Activated naive CD8-positive, alpha-beta T cell treated with anti-CD3 and anti-CD28 coated beads, Interleukin-2, amount 10 ng/mL, durations not matched to agents 7 days and 5 days (primary cell): Measurements from ENCODE around the gene FHIT. TPM values are rescaled to one million over a fixed set of nuclear protein-coding genes. Genes with fewer than 3 reads are reported as not detected.

ENCODE experiments used
- ATAC-seq: fragments of 150-1000 bp; cut with Tn5 transposase; one replicate; pipeline ENCODE4 v1.10.0; 2021; ENCODE audit warnings: low read depth, moderate library complexity
- POLR2A ChIA-PET: fragments of 350-600 bp; sonication (Branson Sonifier 250); formaldehyde crosslinking; loops from one replicate; lab custom pipeline; 2021; ENCODE audit warnings: antibody characterized with exemption; lab: Charles Lee
- DNase-seq: peaks from one replicate; pipeline ENCODE4 v3.0.0; 2021
- H3K27ac Mint-ChIP-seq: one replicate; pipeline ENCODE4 v1.8.0; 2022; ENCODE audit warnings: mild to moderate bottlenecking, mixed read lengths
- H3K27me3 Mint-ChIP-seq: one replicate; pipeline ENCODE4 v1.8.0; 2022; ENCODE audit warnings: mild to moderate bottlenecking, moderate library complexity, mixed read lengths
- H3K36me3 Mint-ChIP-seq: one replicate; pipeline ENCODE4 v1.8.0; 2021; ENCODE audit warnings: mild to moderate bottlenecking, mixed read lengths
- H3K4me1 Mint-ChIP-seq: one replicate; pipeline ENCODE4 v1.8.0; 2021; ENCODE audit warnings: mixed read lengths
- H3K4me3 Mint-ChIP-seq: one replicate; pipeline ENCODE4 v1.8.0; 2022; ENCODE audit warnings: mild to moderate bottlenecking, moderate library complexity, mixed read lengths
- H3K9me3 Mint-ChIP-seq: one replicate; pipeline ENCODE4 v1.8.0; 2021; ENCODE audit warnings: mixed read lengths
- total RNA-seq, 2 experiments: library from RNA; stranded (reverse); gene quantifications; one replicate each; pipeline ENCODE4 v1.2.3, GENCODE V29; 2021

FHIT gene
- total RNA-seq, 2 experiments from 2014 or later, result 3.7 to 5.8 TPM

DNA sequence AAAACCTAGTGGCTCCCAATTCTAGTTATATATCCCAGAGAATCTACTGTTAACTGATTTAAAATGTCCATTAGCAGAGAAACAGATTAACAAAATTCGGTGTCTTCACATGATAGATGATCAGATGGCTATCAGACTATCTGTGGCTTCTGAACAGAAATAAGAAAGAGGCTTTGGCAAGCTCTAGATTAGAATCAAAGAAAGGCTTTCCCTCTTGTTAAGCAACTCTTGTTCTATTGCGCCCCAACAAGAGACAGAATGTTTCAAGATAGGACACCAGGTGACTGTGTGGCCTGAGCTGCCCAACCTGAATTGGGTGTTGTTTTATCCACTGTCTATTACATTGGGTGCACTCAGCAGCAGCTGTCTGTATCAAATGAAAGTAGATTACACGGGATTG lies 483.7 kb downstream of the FHIT start:
- H3K9me3 Mint-ChIP-seq, result no peaks in the 10 kb centered on the region
- no peak overlapping the region for H3K27ac Mint-ChIP-seq
- H3K36me3 Mint-ChIP-seq, result no peaks in the 10 kb centered on the region
- DNase-seq, result no peak
- POLR2A ChIA-PET, result no interaction called here
- H3K4me1 Mint-ChIP-seq, result no peaks in the 10 kb centered on the region
- no peaks in the 10 kb centered on the region for H3K27me3 Mint-ChIP-seq
- ATAC-seq, result no peak
- no peak overlapping the region for H3K4me3 Mint-ChIP-seq

- Mint-ChIP-seq H3K4me1 (no peaks in the 10 kb centered on the region), H3K36me3 (no peaks in the 10 kb centered on the region), H3K4me3 (no peak overlapping the region), H3K9me3 (no peaks in the 10 kb centered on the region), H3K27me3 (no peaks in the 10 kb centered on the region), H3K27ac (no peak overlapping the region)
- ATAC-seq (no peak), DNase-seq (no peak)
- POLR2A ChIA-PET, result no interaction called here
These were observed 485.5 kb downstream of the FHIT start for GRCh38 chr3:60765776-60766175.

DNA sequence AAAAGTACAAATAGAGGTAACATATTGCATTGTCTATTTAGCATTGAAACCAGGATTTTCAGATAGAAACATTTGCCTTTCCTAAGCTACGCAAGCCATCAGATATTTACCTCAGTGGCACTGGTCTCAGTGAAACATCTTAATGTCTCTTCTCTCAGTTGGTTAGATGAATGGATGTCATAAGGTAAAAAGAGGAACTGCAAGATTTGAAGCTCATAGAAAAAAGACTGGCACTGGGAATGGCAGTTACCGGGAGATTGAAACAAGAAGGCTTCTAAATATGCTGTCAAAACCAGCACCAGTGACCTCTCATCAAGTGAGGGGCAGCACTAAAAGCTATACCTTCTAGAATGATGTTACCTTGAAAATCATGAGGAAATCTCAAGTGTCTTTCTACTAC lies 486.4 kb downstream of the FHIT start:
- peaks cover 2% of the 10 kb centered on the region for H3K4me1 Mint-ChIP-seq
- POLR2A ChIA-PET, result no interaction called here
- DNase-seq (no peak), ATAC-seq (no peak)
- no peaks in the 10 kb centered on the region for H3K36me3 Mint-ChIP-seq
- no peaks in the 10 kb centered on the region for H3K9me3 Mint-ChIP-seq
- H3K4me3 Mint-ChIP-seq, result no peak overlapping the region
- H3K27ac Mint-ChIP-seq, result no peak overlapping the region
- H3K27me3 Mint-ChIP-seq, result no peaks in the 10 kb centered on the region

- POLR2A ChIA-PET, result no interaction called here
- Mint-ChIP-seq H3K27me3 (no peaks in the 10 kb centered on the region), H3K9me3 (peaks cover 6% of the 10 kb centered on the region), H3K27ac (no peak overlapping the region), H3K4me1 (peaks cover 10% of the 10 kb centered on the region), H3K36me3 (no peaks in the 10 kb centered on the region), H3K4me3 (no peak overlapping the region)
- ATAC-seq, result no peak
- no peak for DNase-seq
These were observed 491.1 kb downstream of the FHIT start for GRCh38 chr3:60760145-60760544.

DNA sequence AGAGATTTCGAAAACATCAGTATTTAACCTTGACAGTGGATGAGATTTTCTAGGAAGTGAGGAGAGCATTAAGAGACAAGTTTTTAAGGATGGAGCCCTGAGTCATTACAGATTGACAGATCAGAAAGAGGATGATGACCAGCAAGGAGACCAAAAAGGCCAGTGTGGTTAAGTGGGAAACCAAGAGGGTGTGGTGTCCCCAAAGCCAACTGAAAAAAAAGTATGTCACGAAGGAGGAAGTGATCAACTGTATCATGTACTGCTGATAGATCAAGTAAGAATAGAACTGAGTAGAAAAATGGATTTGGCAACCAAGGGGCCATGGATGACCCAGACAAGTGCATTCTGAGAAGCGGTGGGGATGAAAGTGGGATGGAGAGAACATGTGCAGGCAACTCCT lies 491.8 kb downstream of the FHIT start:
- H3K36me3 Mint-ChIP-seq, result no peaks in the 10 kb centered on the region
- no peak overlapping the region for H3K27ac Mint-ChIP-seq
- no peaks in the 10 kb centered on the region for H3K27me3 Mint-ChIP-seq
- DNase-seq, result no peak
- H3K4me1 Mint-ChIP-seq, result peaks cover 10% of the 10 kb centered on the region
- POLR2A ChIA-PET, result no interaction called here
- peaks cover 6% of the 10 kb centered on the region for H3K9me3 Mint-ChIP-seq
- no peak overlapping the region for H3K4me3 Mint-ChIP-seq
- ATAC-seq, result no peak

DNA sequence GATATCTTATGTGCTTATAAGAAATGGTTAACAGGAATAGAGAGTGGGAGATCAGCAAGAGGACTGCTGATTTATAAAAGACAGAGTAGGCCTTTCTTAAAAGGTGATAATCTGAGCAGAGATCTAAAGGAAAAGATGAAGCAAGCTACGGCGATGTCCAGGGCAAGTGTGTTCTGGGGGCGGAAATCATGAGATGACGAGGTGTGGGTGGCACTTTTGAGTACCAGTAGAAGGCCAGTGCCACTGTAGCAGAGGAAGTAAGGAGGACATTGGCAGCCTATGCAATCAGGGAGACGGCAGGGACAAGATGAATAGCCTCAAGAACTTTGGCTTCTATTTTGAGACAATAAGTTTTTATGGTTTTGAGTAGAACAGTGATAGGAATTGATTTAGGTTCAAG lies 492.4 kb downstream of the FHIT start:
- POLR2A ChIA-PET, result no interaction called here
- Mint-ChIP-seq H3K27ac (no peak overlapping the region), H3K4me1 (peaks cover 10% of the 10 kb centered on the region), H3K27me3 (no peaks in the 10 kb centered on the region), H3K4me3 (no peak overlapping the region), H3K36me3 (no peaks in the 10 kb centered on the region), H3K9me3 (peaks cover 6% of the 10 kb centered on the region)
- ATAC-seq (no peak), DNase-seq (no peak)

- no peak overlapping the region for H3K27ac Mint-ChIP-seq
- H3K4me3 Mint-ChIP-seq, result no peak overlapping the region
- ATAC-seq (no peak), DNase-seq (no peak)
- no peaks in the 10 kb centered on the region for H3K27me3 Mint-ChIP-seq
- H3K9me3 Mint-ChIP-seq, result peaks cover 6% of the 10 kb centered on the region
- H3K4me1 Mint-ChIP-seq, result peaks cover 10% of the 10 kb centered on the region
- no peaks in the 10 kb centered on the region for H3K36me3 Mint-ChIP-seq
- POLR2A ChIA-PET, result no interaction called here
These were observed 493.1 kb downstream of the FHIT start for GRCh38 chr3:60758171-60758570.

GRCh38 chr3:60757724-60758123 lies 493.5 kb downstream of the FHIT start:
- no peak overlapping the region for H3K4me3 Mint-ChIP-seq
- POLR2A ChIA-PET, result no interaction called here
- peaks cover 10% of the 10 kb centered on the region for H3K4me1 Mint-ChIP-seq
- DNase-seq (no peak), ATAC-seq (no peak)
- no peak overlapping the region for H3K27ac Mint-ChIP-seq
- H3K36me3 Mint-ChIP-seq, result no peaks in the 10 kb centered on the region
- H3K9me3 Mint-ChIP-seq, result peaks cover 6% of the 10 kb centered on the region
- H3K27me3 Mint-ChIP-seq, result no peaks in the 10 kb centered on the region

GRCh38 chr3:60756241-60757030 lies 494.8 kb downstream of the FHIT start:
- H3K4me1 Mint-ChIP-seq, result peaks cover 10% of the 10 kb centered on the region
- POLR2A ChIA-PET, result no interaction called here
- H3K4me3 Mint-ChIP-seq, result no peak overlapping the region
- ATAC-seq, result no peak
- DNase-seq, result no peak
- H3K27me3 Mint-ChIP-seq, result no peaks in the 10 kb centered on the region
- H3K36me3 Mint-ChIP-seq, result no peaks in the 10 kb centered on the region
- H3K27ac Mint-ChIP-seq, result no peak overlapping the region
- peaks cover 6% of the 10 kb centered on the region for H3K9me3 Mint-ChIP-seq

DNA sequence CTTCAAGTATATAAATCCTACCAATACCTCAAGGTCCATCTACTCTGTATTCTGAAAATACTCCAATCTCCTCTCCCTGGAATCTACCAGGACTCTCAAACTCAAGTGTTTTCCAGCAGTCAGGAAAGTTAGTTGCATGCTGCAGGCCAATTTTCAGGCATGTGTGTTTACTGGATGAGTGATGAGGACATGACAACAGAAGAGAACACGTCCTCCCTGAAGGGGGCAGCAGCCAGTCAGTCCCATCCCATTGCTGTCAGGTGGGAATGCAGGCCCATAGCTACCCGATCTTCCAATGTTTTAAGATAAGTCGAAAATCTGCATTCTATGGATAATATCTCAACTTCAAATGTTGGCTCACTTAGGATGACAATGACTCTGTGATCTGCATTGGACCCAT lies 496.2 kb downstream of the FHIT start:
- peaks cover 9% of the 10 kb centered on the region for H3K4me1 Mint-ChIP-seq
- POLR2A ChIA-PET, result no interaction called here
- no peaks in the 10 kb centered on the region for H3K36me3 Mint-ChIP-seq
- ATAC-seq (no peak), DNase-seq (no peak)
- H3K9me3 Mint-ChIP-seq, result peaks cover 6% of the 10 kb centered on the region
- H3K27ac Mint-ChIP-seq, result no peak overlapping the region
- no peak overlapping the region for H3K4me3 Mint-ChIP-seq
- no peaks in the 10 kb centered on the region for H3K27me3 Mint-ChIP-seq

DNA sequence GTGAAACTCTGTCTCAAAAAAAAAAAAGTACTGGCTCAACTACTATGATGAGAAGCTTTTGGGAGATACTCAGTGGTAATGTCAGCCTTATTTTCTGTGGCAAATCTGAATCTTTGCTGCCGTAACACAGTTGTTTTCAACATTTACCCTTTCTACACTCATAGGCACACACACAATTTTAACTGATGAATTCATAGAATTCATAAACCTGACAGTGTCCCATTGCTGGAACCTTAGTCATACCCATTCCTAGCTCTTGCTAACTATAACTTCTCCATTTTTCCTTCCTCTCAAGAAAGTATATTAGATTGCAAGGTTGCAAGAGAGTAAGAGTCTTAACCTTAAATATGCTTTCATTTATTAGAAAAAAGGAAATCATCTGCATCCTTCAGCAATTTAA lies 496.6 kb downstream of the FHIT start:
- POLR2A ChIA-PET, result no interaction called here
- no peaks in the 10 kb centered on the region for H3K27me3 Mint-ChIP-seq
- H3K4me3 Mint-ChIP-seq, result no peak overlapping the region

GRCh38 chr3:60752809-60753208 lies 498.4 kb downstream of the FHIT start:
- POLR2A ChIA-PET, result no interaction called here
- Mint-ChIP-seq H3K36me3 (no peaks in the 10 kb centered on the region), H3K4me3 (no peak overlapping the region), H3K27me3 (no peaks in the 10 kb centered on the region), H3K27ac (no peak overlapping the region), H3K4me1 (no peaks in the 10 kb centered on the region), H3K9me3 (peaks cover 3% of the 10 kb centered on the region)
- no peak for DNase-seq
- ATAC-seq, result no peak

More for the DNA sequence above, 496.6 kb downstream of the FHIT start:
- Mint-ChIP-seq H3K27ac (no peak overlapping the region), H3K4me1 (peaks cover 6% of the 10 kb centered on the region), H3K36me3 (no peaks in the 10 kb centered on the region), H3K9me3 (peaks cover 7% of the 10 kb centered on the region)
- no peak for ATAC-seq
- no peak for DNase-seq

DNA sequence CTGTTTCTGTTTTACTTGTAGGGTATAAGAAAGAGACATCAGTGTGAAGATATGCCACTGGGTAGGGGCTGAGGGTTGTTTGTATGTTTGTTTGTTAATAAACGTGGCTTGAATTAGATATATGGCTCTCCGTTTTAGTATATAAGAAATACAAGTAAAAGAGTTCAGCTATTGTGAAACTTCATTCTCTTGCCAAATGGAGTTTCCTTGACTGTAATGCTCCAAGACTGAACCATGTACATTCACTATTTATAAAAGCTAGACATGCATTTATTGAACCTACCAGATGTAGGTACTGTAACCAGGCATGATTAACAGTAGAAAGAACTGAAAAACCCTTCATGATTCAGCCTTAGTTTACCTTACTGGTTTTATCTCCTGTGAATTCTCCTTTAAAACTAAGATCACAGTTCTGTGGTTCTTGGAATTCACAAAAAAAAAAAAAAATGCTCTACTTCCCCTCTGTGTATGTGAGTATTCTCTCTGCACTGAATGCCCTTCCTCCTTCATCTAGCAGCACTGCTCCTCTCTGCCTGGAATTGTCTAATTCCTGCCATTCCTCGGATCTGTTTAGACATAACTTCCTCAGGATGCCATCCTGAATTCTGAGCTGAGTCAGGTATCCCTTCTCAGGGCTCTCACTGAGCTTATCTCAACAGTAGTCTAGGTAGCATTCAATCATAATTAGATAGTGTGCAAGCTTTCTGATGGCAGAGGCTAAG lies 504.4 kb downstream of the FHIT start:
- H3K27me3 Mint-ChIP-seq, result no peaks in the 10 kb centered on the region
- H3K36me3 Mint-ChIP-seq, result no peaks in the 10 kb centered on the region
- H3K4me1 Mint-ChIP-seq, result no peaks in the 10 kb centered on the region
- no peak overlapping the region for H3K4me3 Mint-ChIP-seq
- ATAC-seq (no peak), DNase-seq (no peak)
- no peak overlapping the region for H3K27ac Mint-ChIP-seq
- peaks cover 3% of the 10 kb centered on the region for H3K9me3 Mint-ChIP-seq
- POLR2A ChIA-PET, result no interaction called here

GRCh38 chr3:60746043-60746638 lies 505.1 kb downstream of the FHIT start:
- Mint-ChIP-seq H3K27ac (no peak overlapping the region), H3K4me1 (no peaks in the 10 kb centered on the region), H3K9me3 (peaks cover 3% of the 10 kb centered on the region), H3K27me3 (no peaks in the 10 kb centered on the region), H3K4me3 (no peak overlapping the region), H3K36me3 (no peaks in the 10 kb centered on the region)
- POLR2A ChIA-PET, result no interaction called here
- DNase-seq, result no peak
- no peak for ATAC-seq
